Measurements from ENCODE around the gene SLC5A9. TPM values are rescaled to one million over a fixed set of nuclear protein-coding genes. Genes with fewer than 3 reads are reported as not detected.

Gene SLC5A9
- total and polyA plus RNA-seq, 2 of the 4 experiments (the other 2 are of a cell fraction): not detected

DNA sequence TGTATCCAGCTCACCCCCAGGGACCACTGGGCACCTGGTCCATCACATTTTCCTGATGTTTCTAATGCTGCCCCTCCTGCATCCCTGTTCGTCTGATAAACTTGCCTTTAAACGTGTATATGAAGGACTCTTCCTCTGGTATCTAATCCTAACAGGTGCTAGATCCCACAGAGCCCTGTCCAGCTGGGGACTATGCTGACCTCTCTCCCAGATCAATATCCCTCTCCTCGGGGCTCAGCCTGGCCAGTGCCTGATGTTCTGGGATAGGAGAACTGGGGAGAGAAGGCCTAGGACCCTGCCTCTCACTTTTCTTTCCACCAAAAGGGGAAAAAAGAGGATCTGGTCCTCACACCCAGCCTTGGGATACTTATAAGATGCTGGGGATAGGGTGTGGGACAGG, 1.4 kb upstream of the SLC5A9 start:
- H2BK20ac ChIP-seq (ENCODE audit: low read depth, low read length): no peak overlapping the region
- H3K18ac ChIP-seq (ENCODE audit: low read depth, low read length): no peak overlapping the region
- no peak overlapping the region for H2AK9ac ChIP-seq (replicated peaks; ENCODE audit: low read depth, low read length, poor library complexity)
- H2BK120ac ChIP-seq (ENCODE audit: low read depth, low read length): no peak overlapping the region
- intact Hi-C loops (cut with micrococcal nuclease): no loop called here
- in situ Hi-C loops (cut with MboI; ENCODE audit: low sequenced_read_pairs): no loop called here
- no peak overlapping the region for H4K5ac ChIP-seq (ENCODE audit: low read depth, low read length)
- no peaks in the 10 kb centered on the region for H3K4me1 ChIP-seq (ENCODE audit: control insufficient read depth, insufficient read depth, low read length)
- no peaks in the 10 kb centered on the region for H3K9me3 ChIP-seq (ENCODE audit: control insufficient read depth, insufficient read depth, low read length)
- H3K79me1 ChIP-seq (ENCODE audit: low read depth in 1 of 2, low read length in 2 of 2): no peaks in the 10 kb centered on the region
- ATAC-seq (ENCODE audit: low read depth): no peak
- dilution Hi-C loops (cut with HindIII; ENCODE audit: low sequenced_read_pairs, unreplicated experiment): no loop called here
- H4K8ac ChIP-seq (ENCODE audit: low read depth in 2 of 2, low read length in 2 of 2): no peak overlapping the region
- no peaks in the 10 kb centered on the region; the same call in 1 of the 2 replicates for H3K27me3 ChIP-seq (ENCODE audit: control insufficient read depth, insufficient read depth, low read length)
- ChIA-PET POLR2A (ENCODE audit: unreplicated experiment) (no interaction called here), CTCF (no interaction called here)
- H3K14ac ChIP-seq (replicated peaks; ENCODE audit: low read depth, low read length): no peak overlapping the region
- no peak overlapping the region for H3K23ac ChIP-seq (ENCODE audit: low read depth, low read length)
- no peak overlapping the region for H3K56ac ChIP-seq (ENCODE audit: extremely low read depth, insufficient read depth, low read length)
- no peaks in the 10 kb centered on the region for H3K9me1 ChIP-seq (ENCODE audit: insufficient read depth, low read length)
- H3K27ac ChIP-seq (ENCODE audit: insufficient read depth, low read length): no peak overlapping the region
- no peak overlapping the region for H2BK15ac ChIP-seq (ENCODE audit: low read depth, low read length)
- no peak overlapping the region for H2AK5ac ChIP-seq (ENCODE audit: low read depth, low read length)
- no peak overlapping the region for H2AFZ ChIP-seq (replicated peaks; ENCODE audit: low read length, poor library complexity)
- H3K4me3 ChIP-seq (ENCODE audit: insufficient read depth, low read depth, low read length): no peak overlapping the region
- TF ChIP-seq CEBPB (IDR thresholded peaks at IDR 0.05; ENCODE audit: low read depth, low read length) (no peak), NFE2L2 (IDR thresholded peaks at IDR 0.05; ENCODE audit: low read depth, low read length) (no peak), ELK1 (IDR thresholded peaks at IDR 0.05; ENCODE audit: borderline replicate concordance, low read depth, low read length) (no peak), RFX5 (IDR thresholded peaks at IDR 0.05; ENCODE audit: low read depth, low read length) (no peak), RCOR1 (IDR thresholded peaks at IDR 0.05; ENCODE audit: insufficient replicate concordance, low read length) (no peak), MXI1 (IDR thresholded peaks at IDR 0.05; ENCODE audit: borderline replicate concordance, low read depth, low read length) (no peak), SMC3 (IDR thresholded peaks at IDR 0.05; ENCODE audit: low read depth, low read length) (no peak), BHLHE40 (IDR thresholded peaks at IDR 0.05; ENCODE audit: low read depth, low read length) (no peak), MAZ (IDR thresholded peaks at IDR 0.05; ENCODE audit: borderline replicate concordance, low read depth, low read length) (no peak)
- TF ChIP-seq, protein P1, sequence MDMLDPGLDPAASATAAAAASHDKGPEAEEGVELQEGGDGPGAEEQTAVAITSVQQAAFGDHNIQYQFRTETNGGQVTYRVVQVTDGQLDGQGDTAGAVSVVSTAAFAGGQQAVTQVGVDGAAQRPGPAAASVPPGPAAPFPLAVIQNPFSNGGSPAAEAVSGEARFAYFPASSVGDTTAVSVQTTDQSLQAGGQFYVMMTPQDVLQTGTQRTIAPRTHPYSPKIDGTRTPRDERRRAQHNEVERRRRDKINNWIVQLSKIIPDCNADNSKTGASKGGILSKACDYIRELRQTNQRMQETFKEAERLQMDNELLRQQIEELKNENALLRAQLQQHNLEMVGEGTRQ (IDR thresholded peaks at IDR 0.05; ENCODE audit: low read depth, low read length): no peak
- H3K9ac ChIP-seq (ENCODE audit: low read depth, low read length): no peak overlapping the region
- H3K4me2 ChIP-seq (ENCODE audit: low read depth, low read length): no peak overlapping the region
- H3K36me3 ChIP-seq (ENCODE audit: control insufficient read depth, insufficient read depth, low read length): no peaks in the 10 kb centered on the region
- DNase-seq: no peak
- no peaks in the 10 kb centered on the region for H4K20me1 ChIP-seq (ENCODE audit: insufficient read depth, low read length)
- BruUV-seq (replicated peaks): no TSS peak
- no peak overlapping the region for H4K91ac ChIP-seq (ENCODE audit: insufficient read depth, low read depth, low read length)
- no peak overlapping the region for H3K4ac ChIP-seq (ENCODE audit: low read depth, low read length)
- H2BK5ac ChIP-seq (ENCODE audit: low read depth, low read length, poor library complexity, severe bottlenecking): no peak overlapping the region
- no CpG with 5 or more reads among the region's 3 CpGs for WGBS, 2 experiments (ENCODE audit: extremely low coverage in 2 of 2, insufficient read length in 1 of 2)
